Mesendoderm (in vitro differentiated cells): ENCODE results near the gene PTGDR2.
A peak's percentile ranks its signal among the peaks of the same experiment; 100 is the strongest.

Experiments used
- DNase-seq: peaks from one replicate; pipeline ENCODE4 v3.0.0; 2013
- H2AK5ac ChIP-seq: 2 replicates; pipeline ENCODE4 v1.6.1; 2013; ENCODE audit warnings: low read length, inconsistent platforms
- H2BK120ac ChIP-seq: 2 replicates; pipeline ENCODE4 v1.6.1; 2013; ENCODE audit warnings: low read depth, mild to moderate bottlenecking, low read length, moderate library complexity, mixed read lengths
- H2BK15ac ChIP-seq: replicated peaks from 2 replicates; pipeline ENCODE4 v1.6.1; 2013; ENCODE audit warnings: low read depth, mild to moderate bottlenecking, moderate library complexity
- H2BK5ac ChIP-seq: 2 replicates; pipeline ENCODE4 v1.6.1; 2013; ENCODE audit warnings: low read length, inconsistent platforms
- H3K18ac ChIP-seq: 2 replicates; pipeline ENCODE4 v1.6.1; 2013; ENCODE audit warnings: mild to moderate bottlenecking, low read length, mixed read lengths
- H3K23ac ChIP-seq: one replicate; pipeline ENCODE4 v1.6.1; 2013; ENCODE audit warnings: low read length
- H3K27ac ChIP-seq: 2 replicates; pipeline ENCODE4 v1.5.1; 2013; ENCODE audit warnings: low read depth, mild to moderate bottlenecking, inconsistent platforms, low read length, moderate library complexity
- H3K27me3 ChIP-seq: 2 replicates; pipeline ENCODE4 v1.6.1; 2013; ENCODE audit warnings: low read length, control low read depth, mild to moderate bottlenecking, inconsistent platforms; ENCODE audit not compliant: insufficient read depth, poor library complexity
- H3K36me3 ChIP-seq: 2 replicates; pipeline ENCODE4 v1.6.1; 2013; ENCODE audit warnings: low read length, inconsistent platforms; ENCODE audit not compliant: control insufficient read depth, insufficient read depth
- H3K4ac ChIP-seq: one replicate; pipeline ENCODE4 v1.6.1; 2013; ENCODE audit warnings: low read depth, mild to moderate bottlenecking, low read length, moderate library complexity
- H3K4me1 ChIP-seq: 2 replicates; pipeline ENCODE4 v1.6.1; 2013; ENCODE audit warnings: low read depth, low read length, inconsistent platforms; ENCODE audit not compliant: control insufficient read depth
- H3K4me2 ChIP-seq: 2 replicates; pipeline ENCODE4 v1.6.1; 2013; ENCODE audit warnings: low read length
- H3K4me3 ChIP-seq: 2 replicates; pipeline ENCODE4 v1.5.1; 2013; ENCODE audit warnings: mild to moderate bottlenecking, low read length
- H3K56ac ChIP-seq: one replicate; pipeline ENCODE4 v1.6.1; 2013; ENCODE audit warnings: low read length
- H3K79me1 ChIP-seq: 2 replicates; pipeline ENCODE4 v1.6.1; 2013; ENCODE audit warnings: low read length, inconsistent platforms
- H3K79me2 ChIP-seq: 2 replicates; pipeline ENCODE4 v1.6.1; 2013; ENCODE audit warnings: mild to moderate bottlenecking, low read length; ENCODE audit not compliant: control insufficient read depth, insufficient read depth
- H3K9ac ChIP-seq: 2 replicates; pipeline ENCODE4 v1.6.1; 2013; ENCODE audit warnings: low read length, inconsistent platforms
- H4K5ac ChIP-seq: one replicate; pipeline ENCODE4 v1.6.1; 2013; ENCODE audit warnings: low read length
- H4K8ac ChIP-seq: one replicate; pipeline ENCODE4 v1.6.1; 2013; ENCODE audit warnings: low read depth, mild to moderate bottlenecking, control low read depth, low read length, moderate library complexity
- WGBS: extraction: QIAGEN DNeasy Blood & Tissue Kit; methylation state at CpG from one replicate; pipeline ENCODE4 v1.1.7; 2013; ENCODE audit warnings: low lambda C conversion rate, missing lambda C conversion rate; ENCODE audit not compliant: insufficient coverage; ENCODE audit errors: extremely low coverage; 5-methylcytosine and 5-hydroxymethylcytosine counted together

PTGDR2 gene

DNA sequence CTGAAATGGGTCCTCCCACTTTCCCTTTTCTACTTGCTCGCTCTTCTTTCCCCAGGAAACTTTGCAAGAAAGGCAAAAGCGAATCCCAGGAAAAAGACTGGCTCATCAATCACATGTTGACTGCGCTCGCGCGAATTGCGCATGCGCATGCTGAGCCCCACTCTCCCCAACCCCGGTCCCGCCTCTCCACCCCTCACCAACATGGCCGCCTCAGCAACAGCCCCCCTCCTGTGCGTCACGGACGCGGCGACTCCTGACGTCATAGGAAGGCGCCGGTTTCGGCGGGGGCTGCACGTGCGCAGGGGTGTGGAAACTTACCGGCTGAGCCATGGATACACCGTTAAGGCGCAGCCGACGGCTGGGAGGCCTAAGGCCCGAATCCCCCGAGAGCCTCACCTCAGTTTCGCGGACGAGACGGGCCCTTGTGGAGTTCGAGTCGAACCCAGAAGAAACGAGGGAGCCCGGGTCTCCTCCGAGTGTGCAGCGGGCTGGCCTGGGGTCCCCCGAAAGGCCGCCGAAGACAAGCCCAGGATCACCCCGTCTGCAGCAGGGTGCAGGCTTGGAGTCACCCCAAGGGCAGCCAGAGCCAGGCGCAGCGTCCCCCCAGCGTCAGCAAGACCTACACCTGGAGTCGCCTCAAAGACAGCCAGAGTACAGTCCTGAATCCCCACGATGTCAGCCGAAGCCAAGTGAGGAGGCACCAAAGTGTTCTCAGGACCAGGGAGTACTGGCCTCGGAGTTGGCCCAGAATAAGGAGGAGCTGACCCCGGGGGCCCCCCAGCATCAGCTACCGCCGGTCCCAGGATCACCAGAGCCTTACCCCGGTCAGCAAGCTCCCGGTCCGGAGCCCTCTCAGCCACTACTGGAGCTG lies 13.7 kb downstream of the PTGDR2 start, which contains the start of gene CCDC86:
Gene CCDC86 (plus strand): TSS at position 317 of the 871 bp plus-strand sequence. CDS start 12 bp downstream, at position 329.
- Histone ChIP-seq H3K9ac (peak within 1 kb of the TSS; percentile 95), H3K18ac (no peak within 1 kb of the TSS), H3K56ac (peak within 1 kb of the TSS; percentile 96), H3K27ac (no peak within 1 kb of the TSS), H3K79me1 (peaks cover 23% of the 10 kb centered on the region), H2BK5ac (no peak within 1 kb of the TSS), H3K27me3 (no peaks in the 10 kb centered on the region), H2AK5ac (peak within 1 kb of the TSS; percentile 57), H3K4me3 (peak within 1 kb of the TSS; percentile 93), H3K23ac (no peak within 1 kb of the TSS), H3K4ac (peak within 1 kb of the TSS; percentile 63), H3K79me2 (peaks cover 39% of the 10 kb centered on the region), H2BK15ac (no peak within 1 kb of the TSS), H4K5ac (peak within 1 kb of the TSS; percentile 98), H2BK120ac (no peak within 1 kb of the TSS), H3K4me1 (peaks cover 13% of the 10 kb centered on the region), H4K8ac (peak within 1 kb of the TSS; percentile 67), H3K4me2 (peak within 1 kb of the TSS; percentile 51), H3K36me3 (no peaks in the 10 kb centered on the region)
- WGBS: no CpG with 5 or more reads among the region's 57 CpGs
- DNase-seq: peak; percentile 98

DNA sequence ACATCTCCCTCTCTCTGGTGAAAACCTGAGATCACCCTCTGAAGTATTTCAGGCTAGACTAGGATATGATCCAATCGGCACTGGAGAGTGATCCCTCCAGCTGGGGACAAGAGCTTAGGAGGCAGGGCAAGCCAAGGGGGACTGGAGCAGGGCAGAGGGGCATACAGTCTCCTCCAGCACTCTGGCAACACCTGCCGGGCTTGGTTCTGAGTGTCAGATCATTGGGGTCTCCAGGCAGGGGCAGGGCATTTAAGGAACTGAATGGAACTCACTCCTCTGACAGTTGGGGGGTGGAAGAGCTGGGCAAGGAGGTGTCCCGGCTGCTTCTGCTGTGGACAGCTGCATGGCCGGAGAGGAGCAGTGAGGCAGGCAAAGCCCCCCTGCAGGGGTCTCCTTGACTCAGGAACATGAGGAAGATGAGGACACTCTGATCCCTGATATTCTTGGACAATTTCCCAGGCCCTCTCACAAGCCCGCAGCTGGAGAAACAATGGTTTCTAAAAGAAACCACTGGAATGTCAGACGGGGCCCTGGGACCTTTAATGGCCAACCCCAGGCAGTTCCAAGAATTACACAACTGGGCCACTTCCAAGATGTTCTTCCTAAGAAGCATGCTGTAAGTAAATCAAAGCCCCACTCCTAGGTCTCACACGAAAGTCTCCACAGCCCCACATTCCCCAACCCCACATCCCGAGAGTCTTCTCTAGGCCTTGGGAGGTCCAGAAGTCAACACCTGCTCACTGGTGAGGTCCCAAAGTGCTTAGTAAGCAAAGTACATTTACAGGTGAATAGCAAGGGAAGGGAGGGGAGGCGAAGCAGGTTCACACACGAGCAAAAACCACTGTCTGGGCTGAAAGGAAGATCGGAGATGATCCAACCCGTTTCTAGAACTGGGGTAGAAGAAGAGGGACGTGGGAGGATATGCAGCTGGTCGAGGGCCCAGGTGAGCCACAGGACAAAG lies 15.0 kb downstream of the PTGDR2 start:
- Histone ChIP-seq H3K18ac (no peak overlapping the region), H3K9ac (no peak overlapping the region), H3K4me2 (no peak overlapping the region), H2BK120ac (no peak overlapping the region), H2AK5ac (no peak overlapping the region), H3K4ac (no peak overlapping the region), H3K79me1 (peaks cover 21% of the 10 kb centered on the region), H3K27me3 (no peaks in the 10 kb centered on the region), H4K5ac (no peak overlapping the region), H3K56ac (no peak overlapping the region), H2BK15ac (no peak overlapping the region), H3K79me2 (peaks cover 36% of the 10 kb centered on the region), H2BK5ac (no peak overlapping the region), H3K4me3 (no peak overlapping the region), H4K8ac (no peak overlapping the region), H3K4me1 (peaks cover 14% of the 10 kb centered on the region), H3K23ac (no peak overlapping the region), H3K27ac (no peak overlapping the region), H3K36me3 (no peaks in the 10 kb centered on the region)
- WGBS: no CpG with 5 or more reads among the region's 14 CpGs
- no peak for DNase-seq

DNA sequence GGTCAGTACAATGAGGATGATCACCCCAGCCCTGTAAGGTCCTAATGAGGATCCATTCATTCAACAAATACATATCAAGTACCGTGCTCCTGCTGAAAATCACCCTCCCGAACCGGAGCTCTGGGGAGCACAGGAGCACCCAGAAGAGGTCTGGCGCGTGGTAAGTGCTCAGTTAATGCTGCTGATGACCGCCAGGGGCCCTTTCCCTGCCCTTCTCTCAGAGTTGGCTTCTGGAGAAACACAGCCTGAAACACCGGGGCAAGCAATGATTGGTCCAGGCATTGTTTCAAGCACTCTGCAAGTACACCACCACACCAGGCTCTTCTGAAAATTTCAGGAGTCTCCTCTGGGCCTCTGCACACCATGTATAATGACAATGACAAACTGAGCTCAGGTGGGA lies 17.6 kb downstream of the PTGDR2 start:
- H3K27ac ChIP-seq: no peak overlapping the region
- no peak overlapping the region for H3K4me3 ChIP-seq
- peaks cover 2% of the 10 kb centered on the region for H3K4me1 ChIP-seq
- H3K4ac ChIP-seq: no peak overlapping the region
- no peaks in the 10 kb centered on the region for H3K27me3 ChIP-seq
- no peak overlapping the region for H2BK5ac ChIP-seq
- DNase-seq: peak; percentile 66
- H3K56ac ChIP-seq: no peak overlapping the region
- H2AK5ac ChIP-seq: no peak overlapping the region
- H2BK120ac ChIP-seq: no peak overlapping the region
- no CpG with 5 or more reads among the region's 7 CpGs for WGBS
- no peaks in the 10 kb centered on the region for H3K36me3 ChIP-seq
- peaks cover 10% of the 10 kb centered on the region for H3K79me2 ChIP-seq
- no peak overlapping the region for H4K8ac ChIP-seq
- H3K4me2 ChIP-seq: no peak overlapping the region
- H3K79me1 ChIP-seq: peaks cover 3% of the 10 kb centered on the region
- no peak overlapping the region for H4K5ac ChIP-seq
- H3K23ac ChIP-seq: no peak overlapping the region
- H2BK15ac ChIP-seq: no peak overlapping the region
- H3K9ac ChIP-seq: no peak overlapping the region
- H3K18ac ChIP-seq: no peak overlapping the region

DNA sequence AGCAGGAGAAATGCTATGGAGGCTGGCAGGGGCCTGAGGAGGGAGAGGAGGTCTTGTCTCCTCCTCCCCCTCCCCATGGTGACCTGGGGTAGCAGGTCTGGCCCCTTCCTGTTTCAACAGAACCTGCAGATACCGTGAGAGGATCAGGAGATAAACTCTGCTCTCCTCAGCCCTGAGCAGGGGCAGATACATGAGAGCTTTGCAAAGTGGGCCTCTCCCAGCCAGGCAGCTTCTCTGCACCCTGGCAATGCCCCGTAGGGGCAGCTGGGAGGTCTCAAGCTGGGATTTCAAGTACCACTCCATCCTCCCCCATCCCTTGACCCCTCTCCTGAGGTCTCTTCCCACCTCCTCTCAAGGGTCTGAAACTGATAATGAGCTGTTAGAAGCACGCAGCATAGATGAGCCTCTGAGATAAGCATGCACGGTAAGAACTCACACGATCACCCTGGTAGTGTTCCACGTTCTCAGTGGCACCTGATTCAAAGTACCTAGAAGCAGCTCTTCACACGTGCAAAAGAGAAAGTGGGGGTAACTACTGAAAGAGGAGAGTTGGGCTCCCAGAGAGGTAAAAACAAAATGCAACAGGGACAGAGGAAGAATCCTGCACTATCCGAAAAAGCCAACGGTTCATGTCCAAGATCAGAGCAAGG lies 18.8 kb downstream of the PTGDR2 start:
- Histone ChIP-seq H3K4me2 (no peak overlapping the region), H2AK5ac (no peak overlapping the region), H3K36me3 (no peaks in the 10 kb centered on the region), H4K8ac (no peak overlapping the region), H3K9ac (no peak overlapping the region), H3K23ac (no peak overlapping the region), H3K79me1 (no peaks in the 10 kb centered on the region), H3K79me2 (no peaks in the 10 kb centered on the region), H3K18ac (no peak overlapping the region), H2BK120ac (no peak overlapping the region), H3K27ac (no peak overlapping the region), H3K27me3 (no peaks in the 10 kb centered on the region), H3K4me3 (no peak overlapping the region), H3K4ac (no peak overlapping the region), H2BK15ac (no peak overlapping the region), H3K56ac (no peak overlapping the region), H3K4me1 (peaks cover 2% of the 10 kb centered on the region), H4K5ac (no peak overlapping the region), H2BK5ac (no peak overlapping the region)
- no CpG with 5 or more reads among the region's 9 CpGs for WGBS
- DNase-seq: peak; percentile 43

GRCh38 chr11:60835534-60835846 lies 20.3 kb downstream of the PTGDR2 start:
- no peak overlapping the region for H3K18ac ChIP-seq
- H3K36me3 ChIP-seq: no peaks in the 10 kb centered on the region
- H3K27me3 ChIP-seq: no peaks in the 10 kb centered on the region
- H3K4ac ChIP-seq: no peak overlapping the region
- no peak for DNase-seq
- no peak overlapping the region for H4K5ac ChIP-seq
- H3K79me2 ChIP-seq: no peaks in the 10 kb centered on the region
- no peak overlapping the region for H3K4me3 ChIP-seq
- H3K79me1 ChIP-seq: no peaks in the 10 kb centered on the region
- H3K27ac ChIP-seq: no peak overlapping the region
- H4K8ac ChIP-seq: no peak overlapping the region
- no peak overlapping the region for H2BK120ac ChIP-seq
- WGBS: no CpG with 5 or more reads among the region's 3 CpGs
- H3K4me1 ChIP-seq: peaks cover 2% of the 10 kb centered on the region
- H2BK5ac ChIP-seq: no peak overlapping the region
- no peak overlapping the region for H3K56ac ChIP-seq
- no peak overlapping the region for H2AK5ac ChIP-seq
- H2BK15ac ChIP-seq: no peak overlapping the region
- no peak overlapping the region for H3K4me2 ChIP-seq
- H3K23ac ChIP-seq: no peak overlapping the region
- H3K9ac ChIP-seq: no peak overlapping the region
